Glutamatergic neuron (in vitro differentiated cells): ENCODE measurements around the gene MS4A15. TPM values are rescaled to one million over a fixed set of nuclear protein-coding genes. Genes with fewer than 3 reads are reported as not detected.

ENCODE experiments used
- DNase-seq: peaks from one replicate; pipeline ENCODE4 v3.0.0; 2022
- H3K27ac Mint-ChIP-seq: one replicate; pipeline ENCODE4 v1.8.0; 2020; ENCODE audit warnings: mild to moderate bottlenecking, mixed read lengths, inconsistent platforms; ENCODE audit not compliant: unreplicated experiment
- H3K27me3 Mint-ChIP-seq: one replicate; pipeline ENCODE4 v1.8.0; 2020; ENCODE audit warnings: mild to moderate bottlenecking, moderate library complexity, mixed read lengths, inconsistent platforms; ENCODE audit not compliant: unreplicated experiment
- H3K36me3 Mint-ChIP-seq: one replicate; pipeline ENCODE4 v1.8.0; 2020; ENCODE audit warnings: mild to moderate bottlenecking, mixed read lengths, inconsistent platforms; ENCODE audit not compliant: unreplicated experiment
- H3K4me1 Mint-ChIP-seq: one replicate; pipeline ENCODE4 v1.8.0; 2020; ENCODE audit warnings: mild to moderate bottlenecking, low read depth, mixed read lengths, inconsistent platforms; ENCODE audit not compliant: unreplicated experiment
- H3K4me3 Mint-ChIP-seq: one replicate; pipeline ENCODE4 v1.8.0; 2020; ENCODE audit warnings: mild to moderate bottlenecking, mixed read lengths, inconsistent platforms; ENCODE audit not compliant: unreplicated experiment
- H3K9me3 Mint-ChIP-seq: one replicate; pipeline ENCODE4 v1.8.0; 2020; ENCODE audit warnings: mild to moderate bottlenecking, moderate library complexity, mixed read lengths, inconsistent platforms; ENCODE audit not compliant: unreplicated experiment
- total RNA-seq: library from RNA; stranded (reverse); fragmentation: NEBNext Ultra II Directional; extraction: Animal tissue kit (Norgen Biotek cat#: 25700); gene quantifications from one replicate; pipeline ENCODE4 v1.2.1, GENCODE V29; 2021; ENCODE audit not compliant: unreplicated experiment
- TF ChIP-seq, protein P1 (sequence below): fragments of 200-600 bp; sonication (generic); IDR thresholded peaks from one replicate; pipeline ENCODE4 v1.5.0; 2021; ENCODE audit not compliant: partially characterized antibody, unreplicated experiment

Gene MS4A15
- total RNA-seq, 1 donor from 2014 or later = not detected

- Mint-ChIP-seq H3K4me1 (peaks cover 3% of the 10 kb centered on the region), H3K36me3 (no peaks in the 10 kb centered on the region), H3K27me3 (peaks cover 14% of the 10 kb centered on the region), H3K27ac (no peak overlapping the region), H3K4me3 (no peak overlapping the region), H3K9me3 (peaks cover 2% of the 10 kb centered on the region)
- DNase-seq = no peak
- TF ChIP-seq, protein P1, sequence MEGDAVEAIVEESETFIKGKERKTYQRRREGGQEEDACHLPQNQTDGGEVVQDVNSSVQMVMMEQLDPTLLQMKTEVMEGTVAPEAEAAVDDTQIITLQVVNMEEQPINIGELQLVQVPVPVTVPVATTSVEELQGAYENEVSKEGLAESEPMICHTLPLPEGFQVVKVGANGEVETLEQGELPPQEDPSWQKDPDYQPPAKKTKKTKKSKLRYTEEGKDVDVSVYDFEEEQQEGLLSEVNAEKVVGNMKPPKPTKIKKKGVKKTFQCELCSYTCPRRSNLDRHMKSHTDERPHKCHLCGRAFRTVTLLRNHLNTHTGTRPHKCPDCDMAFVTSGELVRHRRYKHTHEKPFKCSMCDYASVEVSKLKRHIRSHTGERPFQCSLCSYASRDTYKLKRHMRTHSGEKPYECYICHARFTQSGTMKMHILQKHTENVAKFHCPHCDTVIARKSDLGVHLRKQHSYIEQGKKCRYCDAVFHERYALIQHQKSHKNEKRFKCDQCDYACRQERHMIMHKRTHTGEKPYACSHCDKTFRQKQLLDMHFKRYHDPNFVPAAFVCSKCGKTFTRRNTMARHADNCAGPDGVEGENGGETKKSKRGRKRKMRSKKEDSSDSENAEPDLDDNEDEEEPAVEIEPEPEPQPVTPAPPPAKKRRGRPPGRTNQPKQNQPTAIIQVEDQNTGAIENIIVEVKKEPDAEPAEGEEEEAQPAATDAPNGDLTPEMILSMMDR = no peak
Observed at GRCh38 chr11:60825790-60826189, 69.1 kb downstream of the MS4A15 start.

Other genes starting within 250 kb of the MS4A15 start
- gene MS4A13, start 241.5 kb upstream of the MS4A15 start, total RNA-seq = not detected
- gene MS4A8, start 57.3 kb upstream of the MS4A15 start, total RNA-seq = not detected
- not detected for gene MS4A18, start 32.1 kb upstream of the MS4A15 start, total RNA-seq
- gene MS4A10, start 28.5 kb downstream of the MS4A15 start, total RNA-seq = not detected
- gene CCDC86, start 85.2 kb downstream of the MS4A15 start, total RNA-seq = 12.7 TPM
- 0.32 TPM for gene PTGDR2, start 99.1 kb downstream of the MS4A15 start, total RNA-seq
- not detected for gene ZP1, start 110.7 kb downstream of the MS4A15 start, total RNA-seq
- gene PRPF19, start 149.7 kb downstream of the MS4A15 start, total RNA-seq = 74.4 TPM
- 4.0 TPM for gene TMEM109, start 157.3 kb downstream of the MS4A15 start, total RNA-seq
- gene TMEM132A, start 167.6 kb downstream of the MS4A15 start, total RNA-seq = 664 TPM
- 4.4 TPM for gene SLC15A3, start 195.3 kb downstream of the MS4A15 start, total RNA-seq
- gene CD6, start 214.8 kb downstream of the MS4A15 start, total RNA-seq = not detected